Inflammatory macrophage treated with lipopolysaccharide for 4 hours (primary cell): Measurements from ENCODE around the gene ZBTB44.

Experiments
- DNase-seq: peaks from one replicate; pipeline ENCODE4 v3.0.0-alpha.2; 2020

Gene ZBTB44

GRCh38 chr11:130314750-130315285 is at the start of gene ZBTB44:
ZBTB44 (minus strand) TSS chr11:130314917; CDS start chr11:130261873, 53,044 bp downstream.
- DNase-seq, result peak; percentile 89

GRCh38 chr11:130359419-130359818 is 44.7 kb upstream of the ZBTB44 start:
- DNase-seq, result no peak

- no peak for DNase-seq
These were observed 43.7 kb upstream of the ZBTB44 start for GRCh38 chr11:130358398-130358797.

- DNase-seq, result no peak
These were observed 32.5 kb upstream of the ZBTB44 start for GRCh38 chr11:130347261-130347660.

GRCh38 chr11:130344841-130345240 is 30.1 kb upstream of the ZBTB44 start:
- DNase-seq, result no peak

GRCh38 chr11:130340671-130341319 is 26.1 kb upstream of the ZBTB44 start:
- DNase-seq, result no peak

GRCh38 chr11:130338667-130339066 is 23.9 kb upstream of the ZBTB44 start:
- DNase-seq, result no peak

GRCh38 chr11:130337281-130338089 is 22.8 kb upstream of the ZBTB44 start:
- DNase-seq, result no peak

- DNase-seq, result peak; percentile 5
These were observed 16.7 kb upstream of the ZBTB44 start for GRCh38 chr11:130331397-130331796.

- no peak for DNase-seq
These were observed 15.5 kb upstream of the ZBTB44 start for GRCh38 chr11:130330101-130330684.

- DNase-seq, result no peak
These were observed 13.7 kb upstream of the ZBTB44 start for GRCh38 chr11:130328420-130328819.

GRCh38 chr11:130327716-130328115 is 13.0 kb upstream of the ZBTB44 start:
- no peak for DNase-seq

GRCh38 chr11:130325691-130326090 is 11.0 kb upstream of the ZBTB44 start:
- DNase-seq, result no peak

GRCh38 chr11:130323452-130324450 is 9.0 kb upstream of the ZBTB44 start:
- DNase-seq, result no peak

GRCh38 chr11:130322126-130322525 is 7.4 kb upstream of the ZBTB44 start:
- DNase-seq, result no peak

- no peak for DNase-seq
These were observed 3.4 kb upstream of the ZBTB44 start for GRCh38 chr11:130318031-130318673.

- no peak for DNase-seq
These were observed 745 bp upstream of the ZBTB44 start for GRCh38 chr11:130315354-130315970.

GRCh38 chr11:130314184-130314749 is 450 bp downstream of the ZBTB44 start:
- DNase-seq, result peak; percentile 53

- no peak for DNase-seq
These were observed 1.1 kb downstream of the ZBTB44 start for GRCh38 chr11:130313383-130314183.

- no peak for DNase-seq
These were observed 2.7 kb downstream of the ZBTB44 start for GRCh38 chr11:130312046-130312445.
